Endodermal cell (in vitro differentiated cells): Measurements from ENCODE around the gene ASAH2. TPM values are rescaled to one million over a fixed set of nuclear protein-coding genes. Genes with fewer than 3 reads are reported as not detected.

Experiments used
- DNase-seq: peaks from one replicate; pipeline ENCODE4 v3.0.0-alpha.2; 2017
- H3K27ac ChIP-seq: 2 replicates; pipeline ENCODE4 v1.5.1; 2013; ENCODE audit warnings: mild to moderate bottlenecking, low read depth, low read length, moderate library complexity
- H3K27me3 ChIP-seq: 2 replicates; pipeline ENCODE4 v1.6.1; 2013; ENCODE audit warnings: mild to moderate bottlenecking, low read length, moderate library complexity; ENCODE audit not compliant: insufficient read depth, control insufficient read depth, poor library complexity, severe bottlenecking
- H3K36me3 ChIP-seq: 2 replicates; pipeline ENCODE4 v1.7.0; 2013; ENCODE audit warnings: mild to moderate bottlenecking, low read length, moderate library complexity; ENCODE audit not compliant: control insufficient read depth, insufficient read depth
- H3K4me1 ChIP-seq: one replicate; pipeline ENCODE4 v1.7.0; 2013; ENCODE audit warnings: low read length; ENCODE audit not compliant: control insufficient read depth, insufficient read depth
- H3K4me3 ChIP-seq: 2 replicates; pipeline ENCODE4 v1.5.1; 2013; ENCODE audit warnings: mild to moderate bottlenecking, low read length, moderate library complexity
- H3K9ac ChIP-seq: 2 replicates; pipeline ENCODE4 v1.6.1; 2013; ENCODE audit warnings: mild to moderate bottlenecking, low read length, moderate library complexity; ENCODE audit not compliant: poor library complexity, severe bottlenecking; ENCODE audit errors: extremely low read depth
- H3K9me3 ChIP-seq: 2 replicates; pipeline ENCODE4 v1.6.1; 2013; ENCODE audit warnings: mild to moderate bottlenecking, low read length, moderate library complexity; ENCODE audit not compliant: control insufficient read depth
- H3K27ac Mint-ChIP-seq: 2 replicates; pipeline ENCODE4 v1.8.0; 2020; ENCODE audit warnings: mixed read lengths
- H3K27me3 Mint-ChIP-seq: 2 replicates; pipeline ENCODE4 v1.8.0; 2021; ENCODE audit warnings: mild to moderate bottlenecking, mixed read lengths; ENCODE audit not compliant: insufficient read depth
- H3K36me3 Mint-ChIP-seq: 2 replicates; pipeline ENCODE4 v1.8.0; 2020; ENCODE audit warnings: low read depth, mixed read lengths
- H3K4me1 Mint-ChIP-seq: 2 replicates; pipeline ENCODE4 v1.8.0; 2020; ENCODE audit warnings: mixed read lengths
- H3K4me3 Mint-ChIP-seq: 2 replicates; pipeline ENCODE4 v1.8.0; 2020; ENCODE audit warnings: mild to moderate bottlenecking, moderate library complexity, mixed read lengths
- H3K9me3 Mint-ChIP-seq: 2 replicates; pipeline ENCODE4 v1.8.0; 2020; ENCODE audit warnings: mild to moderate bottlenecking, mixed read lengths
- WGBS, 2 experiments: methylation state at CpG; one replicate each; pipeline versions ENCODE4 v1.1.5 to v1.1.7; 2013; ENCODE audit warnings: missing lambda C conversion rate in 2 of 2, mixed read lengths in 1 of 2; ENCODE audit not compliant: insufficient coverage in 1 of 2, insufficient read length in 1 of 2; 5-methylcytosine and 5-hydroxymethylcytosine counted together
- total RNA-seq, 2 donors: library from RNA; stranded (reverse); fragmentation: NEBNext Ultra II Directional in 1 of 2; extraction: Animal tissue kit (Norgen Biotek cat#: 25700) in 1 of 2; gene quantifications; 2 replicates in 1 of 2; 3 replicates in 1 of 2; pipeline ENCODE4 v1.2.1, GENCODE V29; 2021
- TF ChIP-seq, protein P1 (sequence below): fragments of 200-600 bp; sonication (generic); conservative IDR thresholded peaks from 2 replicates; pipeline ENCODE4 v1.5.0; 2021; ENCODE audit warnings: antibody characterized with exemption, mild to moderate bottlenecking

Gene ASAH2
- total RNA-seq, 2 donors from 2014 or later = 5.2 to 6.7 TPM

- DNase-seq = no peak
- peak overlapping the region; percentile 0 for H3K27ac Mint-ChIP-seq
- Histone ChIP-seq H3K9ac (no peak overlapping the region), H3K4me1 (peaks cover 16% of the 10 kb centered on the region), H3K27me3 (peaks cover 11% of the 10 kb centered on the region), H3K36me3 (no peaks in the 10 kb centered on the region), H3K9me3 (no peaks in the 10 kb centered on the region), H3K27ac (no peak overlapping the region), H3K4me3 (peak overlapping the region; percentile 61)
- 54 to 91% methylated on average over 4 of the region's 4 CpGs for WGBS, 2 experiments
- no peaks in the 10 kb centered on the region for H3K9me3 Mint-ChIP-seq
- H3K36me3 Mint-ChIP-seq = no peaks in the 10 kb centered on the region
- TF ChIP-seq, protein P1, sequence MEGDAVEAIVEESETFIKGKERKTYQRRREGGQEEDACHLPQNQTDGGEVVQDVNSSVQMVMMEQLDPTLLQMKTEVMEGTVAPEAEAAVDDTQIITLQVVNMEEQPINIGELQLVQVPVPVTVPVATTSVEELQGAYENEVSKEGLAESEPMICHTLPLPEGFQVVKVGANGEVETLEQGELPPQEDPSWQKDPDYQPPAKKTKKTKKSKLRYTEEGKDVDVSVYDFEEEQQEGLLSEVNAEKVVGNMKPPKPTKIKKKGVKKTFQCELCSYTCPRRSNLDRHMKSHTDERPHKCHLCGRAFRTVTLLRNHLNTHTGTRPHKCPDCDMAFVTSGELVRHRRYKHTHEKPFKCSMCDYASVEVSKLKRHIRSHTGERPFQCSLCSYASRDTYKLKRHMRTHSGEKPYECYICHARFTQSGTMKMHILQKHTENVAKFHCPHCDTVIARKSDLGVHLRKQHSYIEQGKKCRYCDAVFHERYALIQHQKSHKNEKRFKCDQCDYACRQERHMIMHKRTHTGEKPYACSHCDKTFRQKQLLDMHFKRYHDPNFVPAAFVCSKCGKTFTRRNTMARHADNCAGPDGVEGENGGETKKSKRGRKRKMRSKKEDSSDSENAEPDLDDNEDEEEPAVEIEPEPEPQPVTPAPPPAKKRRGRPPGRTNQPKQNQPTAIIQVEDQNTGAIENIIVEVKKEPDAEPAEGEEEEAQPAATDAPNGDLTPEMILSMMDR = no peak
- H3K4me1 Mint-ChIP-seq = peaks cover 30% of the 10 kb centered on the region
- H3K4me3 Mint-ChIP-seq = peak overlapping the region; percentile 1
- peaks cover 11% of the 10 kb centered on the region for H3K27me3 Mint-ChIP-seq
These were observed 16.8 kb downstream of the ASAH2 start for GRCh38 chr10:50234486-50234885.

DNA sequence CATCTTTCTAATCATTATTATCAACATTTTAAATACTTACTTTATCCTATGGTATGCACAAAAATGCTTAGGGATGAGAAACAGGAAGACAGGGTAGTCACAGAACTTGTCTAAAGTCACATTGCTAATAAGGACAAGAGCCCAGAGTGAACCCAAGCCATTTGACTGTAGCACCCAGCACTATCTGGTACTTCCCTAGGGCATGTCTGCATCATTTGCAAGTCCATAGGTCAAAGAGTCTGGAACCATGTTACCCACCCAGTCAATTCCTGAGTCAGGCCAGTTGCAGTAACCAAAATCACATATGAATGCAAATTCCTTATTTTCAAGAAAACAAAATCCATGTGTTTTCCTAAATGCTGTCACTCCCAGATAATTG lies 19.1 kb downstream of the ASAH2 start:
- no peak overlapping the region for H3K9ac ChIP-seq
- Mint-ChIP-seq H3K27me3 (no peaks in the 10 kb centered on the region), H3K36me3 (no peaks in the 10 kb centered on the region), H3K9me3 (no peaks in the 10 kb centered on the region), H3K4me1 (peaks cover 30% of the 10 kb centered on the region), H3K27ac (no peak overlapping the region), H3K4me3 (no peak overlapping the region)
- H3K27me3 ChIP-seq = no peaks in the 10 kb centered on the region
- H3K4me1 ChIP-seq = peaks cover 16% of the 10 kb centered on the region
- TF ChIP-seq, protein P1 = no peak
- H3K4me3 ChIP-seq = no peak overlapping the region
- no peak for DNase-seq
- H3K27ac ChIP-seq = no peak overlapping the region
- H3K9me3 ChIP-seq = no peaks in the 10 kb centered on the region
- no peaks in the 10 kb centered on the region for H3K36me3 ChIP-seq

DNA sequence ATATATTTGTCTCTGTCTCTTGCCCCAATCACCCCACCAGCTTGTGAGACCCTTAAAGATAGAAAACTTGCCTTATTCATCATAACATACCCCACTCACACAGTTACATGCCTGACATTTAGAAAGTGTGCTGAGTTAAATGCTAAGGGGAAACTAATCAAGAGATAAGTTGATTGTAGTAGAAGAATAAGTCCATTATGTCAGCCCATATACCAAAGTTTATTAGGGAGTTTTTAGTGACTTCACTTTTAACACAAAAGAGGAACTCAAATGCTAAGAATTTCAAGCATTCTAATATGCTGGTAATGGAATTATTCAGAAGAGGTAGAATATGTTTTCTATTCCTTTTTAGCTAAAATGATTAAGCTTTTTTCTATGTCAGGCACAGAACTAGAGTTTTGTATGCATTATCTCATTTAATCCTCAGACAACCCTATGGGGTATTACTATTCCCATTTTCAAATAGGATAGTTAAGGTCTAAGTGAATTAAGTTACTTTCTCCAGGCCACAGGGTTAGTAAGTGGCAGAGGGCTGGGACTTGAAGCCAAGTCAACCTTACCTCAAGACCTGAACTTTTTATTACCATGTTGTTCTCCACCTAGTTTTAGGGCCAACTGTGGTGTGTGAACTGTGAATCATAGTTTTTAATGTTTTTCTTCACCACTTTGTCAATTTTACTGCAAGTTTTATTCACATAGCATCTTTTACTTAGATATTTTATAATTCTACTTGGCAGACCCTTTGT lies 19.6 kb downstream of the ASAH2 start:
- Histone ChIP-seq H3K4me1 (peaks cover 16% of the 10 kb centered on the region), H3K9me3 (no peaks in the 10 kb centered on the region), H3K27me3 (no peaks in the 10 kb centered on the region), H3K4me3 (no peak overlapping the region), H3K36me3 (no peaks in the 10 kb centered on the region), H3K27ac (no peak overlapping the region), H3K9ac (no peak overlapping the region)
- TF ChIP-seq, protein P1 = no peak
- Mint-ChIP-seq H3K4me1 (peaks cover 30% of the 10 kb centered on the region), H3K27me3 (no peaks in the 10 kb centered on the region), H3K9me3 (no peaks in the 10 kb centered on the region), H3K27ac (no peak overlapping the region), H3K4me3 (no peak overlapping the region), H3K36me3 (no peaks in the 10 kb centered on the region)
- DNase-seq = no peak
